HG03196 (cell line): Measurements from ENCODE around the gene ANKRD6.

Experiments used
- ATAC-seq: cut with Tn5 transposase; IDR thresholded peaks from one replicate; pipeline ENCODE4 v1.9.1; 2021; ENCODE audit not compliant: unreplicated experiment

Gene ANKRD6

GRCh38 chr6:89555806-89556205, 122.9 kb downstream of the ANKRD6 start:
- no peak for ATAC-seq

DNA sequence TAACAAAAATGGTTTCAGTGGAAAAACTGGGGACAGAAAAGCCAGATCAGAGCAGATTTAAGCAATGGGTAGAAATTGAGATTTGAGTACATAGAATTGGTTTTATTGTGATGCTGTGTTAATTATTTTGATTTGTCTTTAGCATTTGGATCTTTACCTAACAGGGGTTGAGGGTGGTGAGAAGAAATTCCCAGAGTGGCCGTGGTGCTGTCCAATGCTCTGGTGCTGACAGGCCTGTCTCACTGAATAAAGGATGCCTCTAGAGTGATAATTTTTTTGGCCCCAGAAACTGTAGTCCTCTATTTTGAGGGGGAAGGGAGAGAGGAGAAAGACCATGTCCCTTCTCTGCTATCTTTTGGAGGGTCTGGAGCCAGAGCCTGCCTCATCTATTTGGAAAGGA, 126.5 kb downstream of the ANKRD6 start:
- ATAC-seq, result no peak

DNA sequence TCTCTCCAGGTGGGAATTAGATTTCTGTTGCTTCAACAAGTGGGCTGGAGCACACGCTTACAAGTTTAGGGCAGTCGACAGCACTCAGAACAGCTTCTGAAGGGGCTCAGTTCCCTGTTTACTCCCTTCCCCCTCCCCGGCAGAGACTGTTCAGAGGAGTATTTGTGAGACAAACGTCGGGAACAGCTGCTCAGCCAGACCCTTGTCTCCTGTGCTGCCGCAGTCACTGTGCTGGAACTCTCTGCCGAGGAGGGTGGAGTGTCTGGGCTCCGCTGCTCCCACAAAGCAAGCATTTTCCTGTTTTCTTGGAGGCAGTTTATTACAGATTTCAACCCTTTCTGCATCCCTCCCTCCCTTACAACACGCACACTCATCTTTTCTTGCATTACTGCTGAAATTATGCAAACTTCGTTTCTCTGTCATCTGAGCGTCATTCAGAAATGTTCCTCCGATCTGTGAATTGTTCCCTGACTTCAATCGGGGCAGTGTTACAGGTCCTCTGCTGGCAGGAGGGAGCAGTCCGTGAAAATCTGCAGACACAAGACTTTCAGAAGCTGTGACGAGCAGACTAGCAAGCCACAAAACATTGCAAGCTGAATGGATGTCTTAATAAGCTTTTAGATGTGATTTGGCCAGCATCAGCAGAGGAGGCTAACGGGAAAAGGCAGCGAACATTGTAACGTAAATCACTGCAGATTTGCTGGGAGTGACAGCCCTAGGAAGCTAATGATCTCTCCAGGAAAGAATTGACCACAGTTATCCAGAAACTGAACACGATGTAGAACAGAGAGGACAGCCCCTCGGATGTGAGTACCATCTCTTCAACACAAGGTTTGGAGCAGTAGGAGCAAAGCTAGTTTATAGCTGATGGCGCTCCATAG, 129.4 kb downstream of the ANKRD6 start:
- ATAC-seq, result no peak

DNA sequence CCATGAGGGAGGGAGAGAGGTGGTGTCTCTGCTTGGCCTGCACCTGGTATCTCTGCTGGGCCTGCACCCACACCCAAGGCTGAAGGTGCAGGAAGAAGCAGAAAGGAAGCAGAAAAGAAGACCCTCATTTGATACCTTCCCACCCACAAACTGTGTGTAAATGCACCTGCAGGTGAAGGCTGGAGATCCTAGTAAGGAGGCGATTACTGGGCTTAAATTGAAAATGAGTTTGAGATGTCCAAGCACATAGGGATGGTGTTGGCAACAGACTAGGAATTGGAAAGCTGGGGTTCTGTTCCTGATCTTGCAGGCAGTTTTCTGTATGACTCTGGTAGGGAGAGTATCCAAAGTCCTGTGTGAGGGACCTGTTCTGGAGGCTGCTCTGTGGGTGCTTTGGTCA, 130.9 kb downstream of the ANKRD6 start:
- no peak for ATAC-seq

GRCh38 chr6:89564752-89565427, 131.9 kb downstream of the ANKRD6 start:
- no peak for ATAC-seq

DNA sequence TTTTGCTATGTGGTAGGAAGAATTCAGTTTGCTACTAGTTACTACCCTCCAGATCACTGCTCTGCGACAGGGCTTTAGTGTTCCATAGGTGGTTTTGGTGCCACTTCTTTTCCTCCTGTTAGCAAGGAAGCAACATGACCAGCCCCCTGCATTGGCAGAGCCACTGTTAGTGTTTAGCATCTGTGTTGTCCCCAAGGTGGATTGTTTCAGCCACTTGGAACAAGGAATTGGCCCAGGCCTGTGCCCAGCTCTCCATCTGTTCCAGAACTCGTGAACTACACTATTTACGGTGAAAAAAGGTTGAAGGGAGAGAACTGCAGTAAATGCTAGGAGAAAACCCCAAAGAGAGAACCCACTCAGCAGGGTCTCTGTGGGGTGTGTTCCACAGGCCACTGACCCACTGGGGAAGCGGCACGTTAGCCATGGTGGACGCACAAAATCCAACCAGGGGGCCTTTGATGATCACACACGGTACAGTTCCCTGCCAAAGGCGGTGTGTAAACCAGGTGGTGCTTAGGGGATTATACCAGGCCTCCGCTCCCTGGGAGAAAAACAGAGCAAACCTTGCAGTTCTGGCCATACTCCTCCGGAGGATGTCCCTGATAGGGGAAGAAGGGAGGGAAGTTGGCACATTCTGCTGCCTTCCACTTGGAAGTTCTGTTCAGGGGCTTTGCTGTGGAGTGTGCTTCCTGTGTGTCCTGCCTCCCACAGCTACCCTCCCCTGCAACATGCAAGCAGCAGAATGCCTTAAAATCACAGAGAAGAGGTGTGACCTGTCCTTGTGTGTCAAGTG, 133.3 kb downstream of the ANKRD6 start:
- no peak for ATAC-seq

DNA sequence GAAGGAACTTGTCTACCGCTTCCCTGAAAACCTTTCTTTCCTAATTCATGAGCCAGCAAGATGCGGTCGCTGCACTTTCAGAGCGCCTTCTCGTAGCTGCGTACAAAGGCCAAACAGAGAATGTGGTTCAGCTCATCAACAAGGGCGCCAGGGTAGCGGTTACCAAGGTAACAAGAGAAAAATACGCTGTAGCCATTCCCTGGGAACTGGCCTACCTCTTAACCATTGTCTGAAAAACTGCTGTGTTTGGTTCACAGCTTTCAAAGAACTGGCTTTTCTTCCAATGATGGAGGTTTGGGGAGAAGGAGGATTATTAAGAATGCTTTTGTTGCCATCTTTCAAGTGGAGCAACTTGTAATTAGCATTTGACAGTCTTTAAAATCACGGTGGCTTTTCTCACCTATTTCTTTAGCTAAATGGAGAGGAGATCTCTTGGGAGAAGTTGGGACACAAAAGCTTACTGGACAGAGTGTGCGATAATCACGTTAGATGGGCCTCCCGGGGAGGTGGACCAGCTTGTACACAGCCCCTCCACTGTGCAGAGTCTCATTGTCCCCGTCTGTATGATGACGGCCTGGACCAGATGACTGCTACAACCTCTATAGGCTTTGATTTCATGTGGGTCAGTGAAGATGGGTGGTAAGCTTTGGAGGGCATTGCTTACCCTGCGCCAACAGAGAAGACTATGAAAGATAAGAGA, 134.1 kb downstream of the ANKRD6 start:
- ATAC-seq, result no peak

DNA sequence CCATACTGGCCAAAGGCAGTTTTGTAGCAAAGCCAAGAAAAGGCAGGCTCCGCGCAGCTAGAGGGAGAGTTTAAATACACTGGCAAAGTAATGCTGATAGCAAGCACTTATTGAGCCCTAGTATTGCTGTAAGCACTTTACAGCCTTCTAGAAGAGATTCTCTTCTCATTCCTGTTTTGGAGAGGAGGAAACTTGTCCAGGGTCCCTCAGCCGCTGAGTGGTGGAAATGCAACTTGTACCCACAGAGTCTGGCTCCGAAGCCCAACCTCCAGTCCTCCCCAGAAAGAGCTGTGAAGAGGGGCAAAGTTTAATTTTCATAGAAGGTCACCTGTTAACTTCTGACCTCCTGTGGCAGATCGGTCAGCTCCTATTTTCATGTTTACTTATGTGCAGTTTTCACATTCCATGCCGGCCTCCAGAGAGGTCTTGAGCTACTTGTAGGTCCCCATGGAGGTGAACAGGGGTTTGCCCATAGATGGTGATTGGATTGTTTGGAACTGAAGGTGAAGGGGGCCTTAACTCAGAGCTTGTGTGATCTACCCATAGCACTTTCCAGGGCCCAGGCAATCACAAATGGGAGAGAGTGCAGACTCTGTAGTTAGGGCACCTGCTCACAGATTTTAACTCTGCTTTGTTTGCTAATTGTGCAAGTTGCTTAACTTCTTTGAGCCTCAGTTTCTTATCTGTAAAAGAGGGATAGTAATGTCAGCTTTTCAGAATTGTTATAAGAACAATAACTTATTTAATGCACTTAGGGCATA, 134.9 kb downstream of the ANKRD6 start:
- no peak for ATAC-seq

GRCh38 chr6:89574910-89575561, 142.1 kb downstream of the ANKRD6 start:
- no peak for ATAC-seq

- ATAC-seq, result no peak
These were observed 142.6 kb downstream of the ANKRD6 start for GRCh38 chr6:89575562-89575960.

DNA sequence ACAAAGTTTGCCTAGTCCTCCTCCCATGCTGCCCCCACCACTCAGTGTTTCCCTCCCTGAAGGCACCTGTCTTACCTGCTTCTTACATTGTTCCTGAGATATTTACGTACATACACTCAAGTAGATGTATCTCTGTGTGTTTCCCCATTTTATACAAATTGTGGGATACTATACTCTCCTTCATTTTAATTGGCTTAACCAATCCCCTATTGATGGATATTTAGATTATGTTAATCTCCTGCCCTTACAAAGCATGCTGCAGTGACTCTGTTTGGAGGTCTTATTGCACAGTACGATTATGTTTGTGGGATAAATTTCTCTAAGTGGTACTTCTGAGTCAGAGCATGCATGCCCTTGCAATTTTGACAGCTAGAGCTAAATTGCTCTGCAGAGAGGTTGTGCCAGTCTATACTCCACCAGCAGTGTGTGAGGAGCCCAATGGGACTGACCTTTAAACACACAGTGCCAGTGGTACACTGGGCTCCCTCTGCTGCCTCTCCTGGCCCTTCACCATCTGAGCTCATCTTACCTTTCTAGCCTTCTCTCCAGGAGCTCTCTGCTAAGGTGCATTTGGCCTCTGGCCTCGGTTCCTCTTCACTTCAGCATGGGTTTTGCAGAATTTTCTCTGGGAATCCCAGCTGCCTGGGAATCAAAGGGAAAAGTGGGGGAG, 148.2 kb downstream of the ANKRD6 start:
- no peak for ATAC-seq

- no peak for ATAC-seq
These were observed 148.7 kb downstream of the ANKRD6 start for GRCh38 chr6:89581689-89582088.

- ATAC-seq, result no peak
These were observed 149.8 kb downstream of the ANKRD6 start for GRCh38 chr6:89582669-89583325.

- ATAC-seq, result no peak
These were observed 150.6 kb downstream of the ANKRD6 start for GRCh38 chr6:89583559-89583958.

DNA sequence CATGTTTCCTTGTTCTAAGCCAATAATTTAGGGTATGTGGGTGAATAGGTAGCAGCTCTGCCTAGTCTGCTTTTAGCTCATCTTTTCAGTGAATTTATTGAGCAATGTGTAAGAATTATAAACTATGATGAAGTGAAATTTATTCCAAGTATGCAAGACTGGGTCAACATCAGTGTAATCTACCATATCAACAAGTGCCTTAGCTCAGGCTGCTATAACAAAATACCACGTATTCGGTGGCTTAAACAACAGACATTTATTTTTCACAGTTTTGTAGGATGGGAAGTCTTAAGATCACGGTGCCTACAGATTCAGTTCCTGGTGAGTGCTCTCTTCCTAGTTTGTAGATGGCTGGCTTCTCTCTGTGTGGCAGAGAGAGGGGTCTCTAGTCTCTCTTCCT, 151.6 kb downstream of the ANKRD6 start:
- no peak for ATAC-seq

DNA sequence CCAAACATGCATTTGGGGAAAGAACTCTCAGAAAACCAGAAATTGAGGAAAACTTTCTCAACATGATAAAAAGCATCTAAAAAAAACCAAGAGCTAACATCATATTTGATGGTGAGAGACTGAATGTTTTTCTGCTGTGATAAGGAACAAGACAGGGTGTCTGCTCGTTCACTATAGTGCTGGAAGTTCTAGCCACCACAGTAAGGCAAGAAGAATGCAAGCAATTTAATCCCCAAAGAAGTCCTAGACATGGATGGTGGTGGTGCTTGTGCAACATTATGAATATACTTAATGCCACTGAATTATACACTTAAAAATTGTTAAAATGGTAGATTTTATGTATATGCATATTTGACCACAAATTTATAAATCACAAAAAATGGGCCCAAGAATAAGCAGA, 152.2 kb downstream of the ANKRD6 start:
- ATAC-seq, result no peak

- ATAC-seq, result no peak
These were observed 156.5 kb downstream of the ANKRD6 start for GRCh38 chr6:89589297-89590025.

GRCh38 chr6:89590133-89590532, 157.2 kb downstream of the ANKRD6 start:
- ATAC-seq, result no peak
